ENCODE results near the gene MYEF2. TPM values are rescaled to one million over a fixed set of nuclear protein-coding genes. Genes with fewer than 3 reads are reported as not detected.

The MYEF2 gene
- total RNA-seq, result 1 to 10 TPM; 2.0 to 4.3 (median 2.5) TPM

- peak within 1 kb of the TSS; percentile 18 for H3K4me3 ChIP-seq (ENCODE audit: low read depth, poor library complexity, severe bottlenecking)
- no peak for TF ChIP-seq POLR2A (IDR thresholded peaks at IDR 0.05)
- no peak for TF ChIP-seq CTCF (IDR thresholded peaks at IDR 0.05)
- intact Hi-C loops (cut with DNase I; ENCODE audit: low total_unique reads), result no loop called here
- 6 to 7% methylated on average over 15 of the region's 71 CpGs for WGBS, 2 donors
- peak in 1 of 2 donors; percentile 87 for DNase-seq (ENCODE audit: low spot score in 2 of 2)
Observed at GRCh38 chr15:48177766-48178647, at the start of gene MYEF2. MYEF2 (minus strand) TSS chr15:48178295; CDS start chr15:48178237, 58 bp downstream.

- H3K4me3 ChIP-seq (ENCODE audit: low read depth, poor library complexity, severe bottlenecking), result no peak overlapping the region
- 67 to 83% methylated on average over 3 of the region's 3 CpGs for WGBS, 2 donors
- TF ChIP-seq POLR2A (IDR thresholded peaks at IDR 0.05) (no peak), CTCF (IDR thresholded peaks at IDR 0.05) (no peak)
- DNase-seq (ENCODE audit: low spot score in 2 of 2), result no peak
- intact Hi-C loops (cut with DNase I; ENCODE audit: low total_unique reads), result no loop called here
Observed at GRCh38 chr15:48225771-48226170, 47.7 kb upstream of the MYEF2 start.

- 14 to 30% methylated on average over 1 of the region's 1 CpG for WGBS, 2 donors
- no peak for DNase-seq (ENCODE audit: low spot score in 2 of 2)
Observed at GRCh38 chr15:48222627-48223026, 44.5 kb upstream of the MYEF2 start.

GRCh38 chr15:48221885-48222284 is 43.8 kb upstream of the MYEF2 start:
- no peak overlapping the region for H3K4me3 ChIP-seq (ENCODE audit: low read depth, poor library complexity, severe bottlenecking)
- intact Hi-C loops (cut with DNase I; ENCODE audit: low total_unique reads), result no loop called here
- 58 to 61% methylated on average over 4 of the region's 4 CpGs for WGBS, 2 donors
- TF ChIP-seq POLR2A (IDR thresholded peaks at IDR 0.05) (no peak), CTCF (IDR thresholded peaks at IDR 0.05) (no peak)
- no peak for DNase-seq (ENCODE audit: low spot score in 2 of 2)

More at GRCh38 chr15:48222627-48223026, 44.5 kb upstream of the MYEF2 start:
- intact Hi-C loops (cut with DNase I; ENCODE audit: low total_unique reads), result no loop called here
- no peak overlapping the region for H3K4me3 ChIP-seq (ENCODE audit: low read depth, poor library complexity, severe bottlenecking)
- TF ChIP-seq POLR2A (IDR thresholded peaks at IDR 0.05), result no peak
- no peak for TF ChIP-seq CTCF (IDR thresholded peaks at IDR 0.05)

- intact Hi-C loops (cut with DNase I; ENCODE audit: low total_unique reads), result no loop called here
- H3K4me3 ChIP-seq (ENCODE audit: low read depth, poor library complexity, severe bottlenecking), result no peak overlapping the region
- no peak for DNase-seq (ENCODE audit: low spot score in 2 of 2)
- no peak for TF ChIP-seq CTCF (IDR thresholded peaks at IDR 0.05)
- TF ChIP-seq POLR2A (IDR thresholded peaks at IDR 0.05), result no peak
- WGBS, 2 donors, result 48 to 59% methylated on average over 1 of the region's 1 CpG
Observed at GRCh38 chr15:48221261-48221660, 43.2 kb upstream of the MYEF2 start.
